Heart left ventricle (tissue), 16 donors: Measurements from ENCODE around the gene RBKS. TPM values are rescaled to one million over a fixed set of nuclear protein-coding genes. Genes with fewer than 3 reads are reported as not detected.

Experiments used
- ATAC-seq, 4 donors: fragments of 200-7000 bp; cut with Tn5 transposase; one replicate each; pipeline ENCODE4 v1.9.1; 2020 to 2022; ENCODE audit warnings: moderate library complexity in 4 of 4, mild to moderate bottlenecking in 3 of 4, moderate number of reproducible peaks in 1 of 4
- DNase-seq, 5 donors: peaks; one replicate each; pipeline ENCODE4 v3.0.0-alpha.2; 2020
- H3K27ac ChIP-seq, 12 donors: fragments of 200-600 bp; sonication (generic) in 4 of 12; one replicate each; pipeline versions ENCODE4 v1.5.0 to v1.8.0; 2016 to 2022; ENCODE audit warnings: mild to moderate bottlenecking in 2 of 12
- H3K27me3 ChIP-seq, 9 donors: fragments of 200-600 bp; sonication (generic) in 2 of 9; one replicate each; pipeline versions ENCODE4 v1.5.1 to v1.8.0; 2016 to 2022; ENCODE audit warnings: mild to moderate bottlenecking in 3 of 9
- H3K36me3 ChIP-seq, 9 donors: fragments of 200-600 bp; sonication (generic) in 2 of 9; one replicate each; pipeline versions ENCODE4 v1.5.0 to v1.8.0; 2018 to 2022; ENCODE audit warnings: mild to moderate bottlenecking in 2 of 9
- H3K4me1 ChIP-seq, 12 donors: fragments of 200-600 bp; sonication (generic) in 4 of 12; one replicate each; pipeline versions ENCODE4 v1.5.0 to v1.8.0; 2016 to 2022; ENCODE audit warnings: mild to moderate bottlenecking in 3 of 12
- H3K4me3 ChIP-seq, 12 donors: fragments of 200-600 bp; sonication (generic) in 4 of 12; one replicate each; pipeline versions ENCODE4 v1.5.0 to v1.8.0; 2017 to 2022; ENCODE audit warnings: mild to moderate bottlenecking in 9 of 12, moderate library complexity in 4 of 12
- H3K9me3 ChIP-seq, 12 donors: fragments of 200-600 bp; sonication (generic) in 4 of 12; one replicate each; pipeline versions ENCODE4 v1.5.0 to v1.8.0; 2016 to 2022; ENCODE audit warnings: mild to moderate bottlenecking in 1 of 12
- CTCF ChIP-seq, 12 donors: fragments of 200-600 bp; sonication (generic) in 4 of 12; IDR thresholded peaks; one replicate each; pipeline versions ENCODE4 v1.5.0 to v1.8.0; 2018 to 2022; ENCODE audit warnings: antibody characterized with exemption in 12 of 12, mild to moderate bottlenecking in 5 of 12
- POLR2A ChIP-seq, 2 donors: fragments of 450-650 bp; IDR thresholded peaks; one replicate each; pipeline ENCODE4 v1.6.1; 2017; ENCODE audit warnings: antibody characterized with exemption in 2 of 2, mild to moderate bottlenecking in 2 of 2, moderate library complexity in 2 of 2
- WGBS, 4 donors: extraction: QIAGEN DNeasy Blood & Tissue Kit in 2 of 4; methylation state at CpG; one replicate each; pipeline versions ENCODE4 v1.1.5 to v1.1.7; 2013 to 2018; 5-methylcytosine and 5-hydroxymethylcytosine counted together
- intact Hi-C, 10 donors: fragments of 100-400 bp; cut with DNase I; formaldehyde crosslinking; loops; one replicate each; pipeline versions ENCODE4 v1.11.1 to v1.14.2; 2022
- polyA plus RNA-seq, 2 donors: library from polyadenylated mRNA; stranded (reverse); fragments of 200-250 nt; gene quantifications; one replicate each; pipeline ENCODE4 v1.2.3, GENCODE V29; 2013
- total RNA-seq, 9 donors: library from RNA; depleted of rRNA in 2 of 9; stranded (reverse); fragments of >200 nt in 2 of 9; fragmentation: NEBNext Ultra II Directional in 3 of 9; extraction: Animal tissue kit (Norgen Biotek cat#: 25700) in 3 of 9; gene quantifications; one replicate each; pipeline versions ENCODE4 v1.1.0 to v1.2.4, GENCODE V29; 2016 to 2023
- donor health status: ischemic (EF 13 %, LVEDD 7.1; RV severe dilation, severe dysfunction).
- donor health status: healthy with polysubstance abuse.
- donor health status: DM: no; HTN: yes; CAD: no.
- donor health status: DM: no; HTN: no; CAD: no.
- donor health status: ischemic (EF 25% LVEDD 6.9; RV normal size, moderate dysfunction).
- donor health status: ischemic (EF 25% LVEDD 5.7; RV mildly dilated, moderate dysfunction).
- donor health status: healthy.
- donor health status: DM: yes; HTN: yes; CAD: no.
- donor health status: ischemic (EF 35%, LVEDD 5.7; RV mildly dilated, moderate dysfunction).
- donor health status: nonischemic (EF 11% LVEDD 7.7; RV severe dilation, severe dysfunction).
- donor health status: DM: yes; HTN: yes; CAD: no.
- donor health status: PGD.
- donor health status: ischemic (EF 29% LVEDD 5.4; RV normal size, mild dysfunction).
- donor health status: nonischemic (EF 23%, LVEDD 6.1; RV moderate dilation, normal function).

The RBKS gene
- total and polyA plus RNA-seq, 11 donors: 1.3 to 6.0 (median 4.0) TPM

GRCh38 chr2:27832396-27832795, 57.8 kb downstream of the RBKS start:
- Histone ChIP-seq H3K4me1 (peaks cover 0 to 18% (median 0%) of the 10 kb centered on the region in 12 donors), H3K36me3 (peaks cover 0 to 7% (median 0%) of the 10 kb centered on the region in 9 donors), H3K9me3 (peaks cover 0 to 8% (median 0%) of the 10 kb centered on the region in 12 donors), H3K27me3 (no peaks in the 10 kb centered on the region), H3K4me3 (no peak overlapping the region), H3K27ac (peak overlapping the region in 1 of 12 donors; percentile 70)
- no peak for DNase-seq
- ATAC-seq: peak in 1 of 4 donors; percentile 53
- TF ChIP-seq POLR2A (IDR thresholded peaks at IDR 0.05): no peak
- TF ChIP-seq CTCF (IDR thresholded peaks at IDR 0.05): no peak
- intact Hi-C loops: no loop called here
- WGBS, 4 donors: 50 to 72% (median 55%) methylated on average over 2 of the region's 2 CpGs

- 92 to 95% (median 93%) methylated on average over 7 of the region's 7 CpGs for WGBS, 4 donors
Measured at GRCh38 chr2:27831279-27832050, 58.7 kb downstream of the RBKS start.

GRCh38 chr2:27830656-27831055, 59.5 kb downstream of the RBKS start:
- intact Hi-C loops: no loop called here
- H3K27ac ChIP-seq: peak overlapping the region in 1 of 12 donors; percentile 70
- H3K4me1 ChIP-seq: peaks cover 0 to 18% (median 0%) of the 10 kb centered on the region in 12 donors
- TF ChIP-seq POLR2A (IDR thresholded peaks at IDR 0.05): no peak
- no peak for TF ChIP-seq CTCF (IDR thresholded peaks at IDR 0.05)
- DNase-seq (no peak), ATAC-seq (no peak)
- peaks cover 0 to 7% (median 0%) of the 10 kb centered on the region in 9 donors for H3K36me3 ChIP-seq
- 87 to 90% (median 89%) methylated on average over 4 of the region's 4 CpGs for WGBS, 4 donors
- H3K4me3 ChIP-seq: no peak overlapping the region
- no peaks in the 10 kb centered on the region for H3K27me3 ChIP-seq
- H3K9me3 ChIP-seq: peaks cover 0 to 8% (median 0%) of the 10 kb centered on the region in 12 donors

More at GRCh38 chr2:27831279-27832050, 58.7 kb downstream of the RBKS start:
- Histone ChIP-seq H3K27me3 (no peaks in the 10 kb centered on the region), H3K36me3 (peaks cover 0 to 7% (median 0%) of the 10 kb centered on the region in 9 donors), H3K27ac (peak overlapping the region in 1 of 12 donors; percentile 70), H3K4me1 (peaks cover 0 to 18% (median 0%) of the 10 kb centered on the region in 12 donors), H3K4me3 (no peak overlapping the region), H3K9me3 (peaks cover 0 to 8% (median 0%) of the 10 kb centered on the region in 12 donors)
- ATAC-seq (no peak), DNase-seq (no peak)
- intact Hi-C loops: no loop called here
- TF ChIP-seq CTCF (IDR thresholded peaks at IDR 0.05): no peak
- TF ChIP-seq POLR2A (IDR thresholded peaks at IDR 0.05): no peak

GRCh38 chr2:27829791-27830190, 60.4 kb downstream of the RBKS start:
- peaks cover 0 to 8% (median under 1%) of the 10 kb centered on the region in 12 donors for H3K9me3 ChIP-seq
- no peaks in the 10 kb centered on the region for H3K27me3 ChIP-seq
- H3K27ac ChIP-seq: no peak overlapping the region
- TF ChIP-seq CTCF (IDR thresholded peaks at IDR 0.05): no peak
- no peak for TF ChIP-seq POLR2A (IDR thresholded peaks at IDR 0.05)
- WGBS, 4 donors: 80 to 90% (median 86%) methylated on average over 3 of the region's 3 CpGs
- no peak for ATAC-seq
- H3K36me3 ChIP-seq: peaks cover 0 to 7% (median 0%) of the 10 kb centered on the region in 9 donors
- no peak overlapping the region for H3K4me3 ChIP-seq
- no peak for DNase-seq
- H3K4me1 ChIP-seq: peaks cover 0 to 18% (median 0%) of the 10 kb centered on the region in 12 donors
- intact Hi-C loops: loop anchor here in 1 of 10 donors (10.0 kb wide), 1 partner anchor 45 kb away; no protein-coding TSS in a partner anchor
